HG02870 (cell line): ENCODE data around the gene SMOC1.
"Not testable (repeated sequence)": the region's sequence is repeated elsewhere in the genome, so short reads cannot be mapped to it uniquely, and the experiment has no call there.

Source experiments
- ATAC-seq: cut with Tn5 transposase; IDR thresholded peaks from one replicate; pipeline ENCODE4 v1.9.1; 2021; ENCODE audit warnings: mild to moderate bottlenecking, moderate library complexity; ENCODE audit not compliant: unreplicated experiment

Gene SMOC1

GRCh38 chr14:69896080-69896479 lies 16.9 kb downstream of the SMOC1 start:
- ATAC-seq = no peak

GRCh38 chr14:69896972-69897371 lies 17.8 kb downstream of the SMOC1 start:
- no peak for ATAC-seq

GRCh38 chr14:69900603-69901002 lies 21.4 kb downstream of the SMOC1 start:
- ATAC-seq = no peak

GRCh38 chr14:69901113-69901951 lies 22.1 kb downstream of the SMOC1 start:
- ATAC-seq = no peak

- not testable (repeated sequence) for ATAC-seq
Observed at GRCh38 chr14:69903046-69903445, 23.8 kb downstream of the SMOC1 start.

- ATAC-seq = no peak
Observed at GRCh38 chr14:69904246-69904645, 25.0 kb downstream of the SMOC1 start.

GRCh38 chr14:69906201-69906600 lies 27.0 kb downstream of the SMOC1 start:
- ATAC-seq = no peak

- no peak for ATAC-seq
Observed at GRCh38 chr14:69909826-69910550, 30.8 kb downstream of the SMOC1 start.

GRCh38 chr14:69910871-69911270 lies 31.7 kb downstream of the SMOC1 start:
- ATAC-seq = no peak

GRCh38 chr14:69913686-69914085 lies 34.5 kb downstream of the SMOC1 start:
- ATAC-seq = no peak

GRCh38 chr14:69916396-69916795 lies 37.2 kb downstream of the SMOC1 start:
- no peak for ATAC-seq

- no peak for ATAC-seq
Observed at GRCh38 chr14:69917287-69917686, 38.1 kb downstream of the SMOC1 start.

- ATAC-seq = no peak
Observed at GRCh38 chr14:69919815-69920214, 40.6 kb downstream of the SMOC1 start.

GRCh38 chr14:69921052-69921451 lies 41.8 kb downstream of the SMOC1 start:
- no peak for ATAC-seq

GRCh38 chr14:69922198-69922597 lies 43.0 kb downstream of the SMOC1 start:
- ATAC-seq = no peak

GRCh38 chr14:69924201-69924600 lies 45.0 kb downstream of the SMOC1 start:
- ATAC-seq = no peak

GRCh38 chr14:69928111-69928523 lies 48.9 kb downstream of the SMOC1 start:
- no peak for ATAC-seq

- ATAC-seq = no peak
Observed at GRCh38 chr14:69930780-69931379, 51.7 kb downstream of the SMOC1 start.

- ATAC-seq = no peak
Observed at GRCh38 chr14:69931960-69932359, 52.7 kb downstream of the SMOC1 start.

- no peak for ATAC-seq
Observed at GRCh38 chr14:69932391-69932790, 53.2 kb downstream of the SMOC1 start.

GRCh38 chr14:69933623-69934275 lies 54.5 kb downstream of the SMOC1 start:
- ATAC-seq = no peak
